ENCODE results near the gene ZNF524.
A peak's percentile ranks its signal among the peaks of the same experiment; 100 is the strongest.

ZNF524 gene

GRCh38 chr19:55606817-55607216, 6.7 kb downstream of the ZNF524 start:
- DNase-seq (ENCODE audit: low read depth): no peak
- peak overlapping the region; percentile 96 for H3K4me3 ChIP-seq (ENCODE audit: low read depth, low read length)
- no peak for TF ChIP-seq CTCF (IDR thresholded peaks at IDR 0.05; ENCODE audit: control insufficient read depth, extremely low read depth, insufficient read depth)

- no peak for DNase-seq (ENCODE audit: low read depth)
- no peak for TF ChIP-seq CTCF (IDR thresholded peaks at IDR 0.05; ENCODE audit: control insufficient read depth, extremely low read depth, insufficient read depth)
- no peak overlapping the region for H3K4me3 ChIP-seq (ENCODE audit: low read depth, low read length)
These were observed 9.2 kb downstream of the ZNF524 start for GRCh38 chr19:55609326-55609725.

- no peak for TF ChIP-seq CTCF (IDR thresholded peaks at IDR 0.05; ENCODE audit: control insufficient read depth, extremely low read depth, insufficient read depth)
These were observed 11.4 kb downstream of the ZNF524 start for GRCh38 chr19:55611300-55611982.

GRCh38 chr19:55611983-55612645, 12.0 kb downstream of the ZNF524 start:
- H3K4me3 ChIP-seq (ENCODE audit: low read depth, low read length): no peak overlapping the region
- no peak for DNase-seq (ENCODE audit: low read depth)
- TF ChIP-seq CTCF (IDR thresholded peaks at IDR 0.05; ENCODE audit: control insufficient read depth, extremely low read depth, insufficient read depth): no peak

More at GRCh38 chr19:55611300-55611982, 11.4 kb downstream of the ZNF524 start:
- no peak overlapping the region for H3K4me3 ChIP-seq (ENCODE audit: low read depth, low read length)
- no peak for DNase-seq (ENCODE audit: low read depth)

- DNase-seq (ENCODE audit: low read depth): no peak
- TF ChIP-seq CTCF (IDR thresholded peaks at IDR 0.05; ENCODE audit: control insufficient read depth, extremely low read depth, insufficient read depth): no peak
- H3K4me3 ChIP-seq (ENCODE audit: low read depth, low read length): no peak overlapping the region
These were observed 13.3 kb downstream of the ZNF524 start for GRCh38 chr19:55613396-55613795.

- no peak overlapping the region for H3K4me3 ChIP-seq (ENCODE audit: low read depth, low read length)
- no peak for DNase-seq (ENCODE audit: low read depth)
- TF ChIP-seq CTCF (IDR thresholded peaks at IDR 0.05; ENCODE audit: control insufficient read depth, extremely low read depth, insufficient read depth): no peak
These were observed 14.0 kb downstream of the ZNF524 start for GRCh38 chr19:55613930-55614710.

Data from LNCaP clone FGC (cell line).